HCT116 (cell line): Measurements from ENCODE around the gene TGFBR3. TPM values are rescaled to one million over a fixed set of nuclear protein-coding genes. Genes with fewer than 3 reads are reported as not detected.

ENCODE experiments used
- ATAC-seq: fragments of 200-7000 bp; cut with Tn5 transposase; 2 replicates; pipeline ENCODE4 v1.9.1; 2020; ENCODE audit warnings: mild to moderate bottlenecking, moderate library complexity
- BruUV-seq: library from RNA; stranded (reverse); fragments of 400-500 nt; replicated peaks from 2 replicates; lab custom pipeline; 2021; lab: Mats Ljungman, UMichigan
- CTCF ChIA-PET: fragments of 300-600 bp; sonication (Branson Sonifier 250); formaldehyde crosslinking; loops from one replicate; lab custom pipeline; 2021; ENCODE audit warnings: antibody characterized with exemption; lab: Charles Lee
- POLR2A ChIA-PET: fragments of 300-600, 350-600 bp; sonication (Branson Sonifier 250); formaldehyde crosslinking; loops from one replicate; lab custom pipeline; 2021; ENCODE audit warnings: antibody characterized with exemption; lab: Charles Lee
- RAD21 ChIA-PET, 2 experiments: fragments of 300-600 bp; sonication (Branson Sonifier 250); formaldehyde crosslinking; loops; one replicate each; lab custom pipeline; 2023; ENCODE audit warnings: low total read pairs in 2 of 2; ENCODE audit not compliant: uncharacterized antibody in 2 of 2, unreplicated experiment in 2 of 2, low non-redundant PET in 1 of 2; lab: Charles Lee
- DNase-seq: peaks from one replicate; pipeline ENCODE4 v3.0.0-alpha.2; 2010; ENCODE audit warnings: low read depth, low spot score
- H2AFZ ChIP-seq: fragments of 200-600 bp; shearing (Covaris generic), sonication (generic); 2 replicates; pipeline ENCODE4 v1.6.1; 2017; ENCODE audit warnings: low read depth, mixed run types, mixed read lengths, antibody characterized with exemption, low read length; ENCODE audit not compliant: poor library complexity, severe bottlenecking
- H3K27ac ChIP-seq: 2 replicates; pipeline ENCODE4 v1.5.1; 2012; ENCODE audit warnings: low read depth, low read length
- H3K27me3 ChIP-seq: fragments of 200-600 bp; sonication (generic); 2 replicates; pipeline ENCODE4 v1.6.1; 2016; ENCODE audit warnings: mixed run types, low read length, mixed read lengths; ENCODE audit not compliant: insufficient read depth
- H3K36me3 ChIP-seq, 2 experiments: fragments of 200-500 bp in 1 of 2; fragments of 200-600 bp in 1 of 2; sonication (Bioruptor generic) in 1 of 2; sonication (generic) in 1 of 2; 2 replicates each; pipeline versions ENCODE4 v1.5.1 to v1.6.1; 2014 to 2016; ENCODE audit warnings: low read length in 2 of 2, inconsistent platforms in 1 of 2, mixed read lengths in 1 of 2, mixed run types in 1 of 2; ENCODE audit not compliant: insufficient read depth in 2 of 2, control insufficient read depth in 1 of 2
- H3K4me1 ChIP-seq, 2 experiments: fragments of 200-600 bp in 1 of 2; sonication (generic) in 1 of 2; 2 replicates each; pipeline versions ENCODE4 v1.5.1 to v1.6.1; 2012 to 2017; ENCODE audit warnings: low read length in 2 of 2, inconsistent platforms in 1 of 2, mild to moderate bottlenecking in 1 of 2, mixed read lengths in 1 of 2, mixed run types in 1 of 2, moderate library complexity in 1 of 2; ENCODE audit not compliant: insufficient read depth in 2 of 2, control insufficient read depth in 1 of 2
- H3K4me2 ChIP-seq: fragments of 200-600 bp; sonication (generic); 2 replicates; pipeline ENCODE4 v1.6.1; 2017; ENCODE audit warnings: mixed run types, low read length, mixed read lengths
- H3K4me3 ChIP-seq, 2 experiments: fragments of 200-600 bp in 1 of 2; sonication (generic) in 1 of 2; replicated peaks in 1 of 2; 2 replicates each; pipeline ENCODE4 v1.5.1; 2011 to 2016; ENCODE audit warnings: low read length in 2 of 2, control low read depth in 1 of 2, low read depth in 1 of 2, mild to moderate bottlenecking in 1 of 2, mixed read lengths in 1 of 2, mixed run types in 1 of 2
- H3K79me2 ChIP-seq: fragments of 200-600 bp; sonication (generic); 2 replicates; pipeline ENCODE4 v1.6.1; 2017; ENCODE audit warnings: mild to moderate bottlenecking, mixed run types, low read length, moderate library complexity, mixed read lengths; ENCODE audit not compliant: insufficient read depth
- H3K9ac ChIP-seq: fragments of 200-600 bp; sonication (generic); 2 replicates; pipeline ENCODE4 v1.6.1; 2016; ENCODE audit warnings: low read length, mixed read lengths
- H3K9me2 ChIP-seq: fragments of 200-600 bp; sonication (generic), shearing (Covaris generic); 2 replicates; pipeline ENCODE4 v1.6.1; 2017; ENCODE audit warnings: mixed run types, mild to moderate bottlenecking, moderate library complexity; ENCODE audit not compliant: insufficient read depth
- H3K9me3 ChIP-seq, 2 experiments: fragments of 200-500 bp in 1 of 2; fragments of 200-600 bp in 1 of 2; sonication (Bioruptor generic) in 1 of 2; sonication (generic) in 1 of 2; 2 replicates each; pipeline ENCODE4 v1.6.1; 2014 to 2017; ENCODE audit warnings: low read length in 2 of 2, mixed read lengths in 2 of 2, inconsistent platforms in 1 of 2, low read depth in 1 of 2, mild to moderate bottlenecking in 1 of 2, mixed run types in 1 of 2, moderate library complexity in 1 of 2; ENCODE audit not compliant: control insufficient read depth in 1 of 2, insufficient read depth in 1 of 2
- H4K20me1 ChIP-seq: fragments of 200-600 bp; sonication (generic), shearing (Covaris generic); 2 replicates; pipeline ENCODE4 v1.6.1; 2017; ENCODE audit warnings: mixed run types, mild to moderate bottlenecking, moderate library complexity; ENCODE audit not compliant: insufficient read depth
- ELF1 ChIP-seq: IDR thresholded peaks from 2 replicates; pipeline ENCODE4 v1.6.1; 2012; ENCODE audit warnings: low read depth, borderline replicate concordance
- EZH2phosphoT487 ChIP-seq: fragments of 200-600 bp; IDR thresholded peaks from 2 replicates; pipeline ENCODE4 v1.6.1; 2018; ENCODE audit warnings: antibody characterized with exemption, borderline replicate concordance
- FOSL1 ChIP-seq: IDR thresholded peaks from 2 replicates; pipeline ENCODE4 v1.6.1; 2012; ENCODE audit warnings: low read depth
- POLR2AphosphoS5 ChIP-seq: IDR thresholded peaks from 2 replicates; pipeline ENCODE4 v1.6.1; 2011; ENCODE audit warnings: mild to moderate bottlenecking, low read depth, low read length, moderate library complexity
- RAD21 ChIP-seq: IDR thresholded peaks from 2 replicates; pipeline ENCODE4 v1.6.1; 2012; ENCODE audit warnings: low read depth, mild to moderate bottlenecking
- SIN3A ChIP-seq: IDR thresholded peaks from 2 replicates; pipeline ENCODE4 v1.6.1; 2012; ENCODE audit warnings: low read depth
- SP1 ChIP-seq: IDR thresholded peaks from 2 replicates; pipeline ENCODE4 v1.6.1; 2012; ENCODE audit warnings: low read depth
- YY1 ChIP-seq: IDR thresholded peaks from 2 replicates; pipeline ENCODE4 v1.6.1; 2011; ENCODE audit warnings: low read length, low read depth, moderate library complexity, mild to moderate bottlenecking; ENCODE audit not compliant: insufficient replicate concordance; ENCODE audit errors: extremely low read depth
- ZNF274 ChIP-seq: fragments of 200-500 bp; sonication (Bioruptor generic); IDR thresholded peaks from 2 replicates; pipeline ENCODE4 v1.6.1; 2014; ENCODE audit warnings: mild to moderate bottlenecking, low read depth, low read length, inconsistent platforms
- intact Hi-C: fragments of 100-400 bp; cut with micrococcal nuclease; formaldehyde crosslinking; loops from 2 replicates; pipeline ENCODE4 v1.10.0; 2022
- total RNA-seq: library from RNA; stranded (reverse); gene quantifications from one replicate; pipeline ENCODE4 v1.2.1, GENCODE V29; 2021; ENCODE audit not compliant: unreplicated experiment
- TF ChIP-seq, protein P1 (sequence below), 3 experiments: fragments of 200-600 bp in 1 of 3; sonication (generic) in 1 of 3; IDR thresholded peaks in 2 of 3; conservative IDR thresholded peaks in 1 of 3; 2 replicates each; pipeline ENCODE4 v1.5.1; 2012 to 2017; ENCODE audit warnings: low read depth in 2 of 3, low read length in 2 of 3, antibody characterized with exemption in 1 of 3, borderline replicate concordance in 1 of 3, control low read depth in 1 of 3, mild to moderate bottlenecking in 1 of 3, mixed read lengths in 1 of 3, mixed run types in 1 of 3, moderate library complexity in 1 of 3; ENCODE audit not compliant: insufficient read depth in 1 of 3
- TF ChIP-seq, protein P2 (sequence below): IDR thresholded peaks from 2 replicates; pipeline ENCODE4 v1.6.1; 2012; ENCODE audit warnings: low read depth

Gene TGFBR3
- total RNA-seq, 1 experiment from 2014 or later: 7.1 TPM

DNA sequence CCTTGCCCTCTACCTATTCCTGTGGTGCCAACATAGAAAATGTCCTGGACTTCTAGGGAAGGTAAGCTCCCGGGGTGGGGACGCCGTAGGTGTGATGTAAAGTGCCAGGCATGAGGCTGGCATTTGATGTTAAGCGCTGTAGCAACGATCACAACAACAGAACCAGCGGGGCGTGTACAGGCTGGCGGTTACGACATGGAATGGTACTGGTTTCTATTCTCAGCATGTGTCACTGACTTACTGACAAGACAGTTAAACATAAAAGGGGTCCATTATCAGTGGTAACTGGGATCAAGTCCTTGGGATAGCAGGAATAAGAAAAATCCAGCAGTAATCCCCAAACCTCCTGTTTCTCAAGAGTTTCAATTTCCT lies 58.9 kb downstream of the TGFBR3 start:
- RAD21 ChIA-PET: no interaction called here

More for the DNA sequence above, 58.9 kb downstream of the TGFBR3 start:
- Histone ChIP-seq H3K4me2 (no peak overlapping the region), H3K27me3 (no peaks in the 10 kb centered on the region), H3K79me2 (no peaks in the 10 kb centered on the region), H3K9me2 (no peaks in the 10 kb centered on the region), H2AFZ (no peak overlapping the region), H3K27ac (no peak overlapping the region), H3K4me1 (no peaks in the 10 kb centered on the region; a peak in 1 of 4 replicates), H3K36me3 (no peaks in the 10 kb centered on the region), H3K4me3 (no peak overlapping the region), H4K20me1 (no peaks in the 10 kb centered on the region), H3K9ac (no peak overlapping the region)
- CTCF ChIA-PET: no interaction called here
- ATAC-seq: no peak
- POLR2A ChIA-PET: no interaction called here
- intact Hi-C loops: no loop called here
- no peak for DNase-seq
- no TSS peak for BruUV-seq
- TF ChIP-seq, protein P1, sequence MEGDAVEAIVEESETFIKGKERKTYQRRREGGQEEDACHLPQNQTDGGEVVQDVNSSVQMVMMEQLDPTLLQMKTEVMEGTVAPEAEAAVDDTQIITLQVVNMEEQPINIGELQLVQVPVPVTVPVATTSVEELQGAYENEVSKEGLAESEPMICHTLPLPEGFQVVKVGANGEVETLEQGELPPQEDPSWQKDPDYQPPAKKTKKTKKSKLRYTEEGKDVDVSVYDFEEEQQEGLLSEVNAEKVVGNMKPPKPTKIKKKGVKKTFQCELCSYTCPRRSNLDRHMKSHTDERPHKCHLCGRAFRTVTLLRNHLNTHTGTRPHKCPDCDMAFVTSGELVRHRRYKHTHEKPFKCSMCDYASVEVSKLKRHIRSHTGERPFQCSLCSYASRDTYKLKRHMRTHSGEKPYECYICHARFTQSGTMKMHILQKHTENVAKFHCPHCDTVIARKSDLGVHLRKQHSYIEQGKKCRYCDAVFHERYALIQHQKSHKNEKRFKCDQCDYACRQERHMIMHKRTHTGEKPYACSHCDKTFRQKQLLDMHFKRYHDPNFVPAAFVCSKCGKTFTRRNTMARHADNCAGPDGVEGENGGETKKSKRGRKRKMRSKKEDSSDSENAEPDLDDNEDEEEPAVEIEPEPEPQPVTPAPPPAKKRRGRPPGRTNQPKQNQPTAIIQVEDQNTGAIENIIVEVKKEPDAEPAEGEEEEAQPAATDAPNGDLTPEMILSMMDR (IDR thresholded peaks at IDR 0.05 in 2 of 3, conservative IDR thresholded peaks at IDR 0.05 in 1 of 3; ENCODE audit: borderline replicate concordance in 1 of 3, insufficient read depth in 1 of 3, low read depth in 2 of 3, low read length in 2 of 3): no peak
- TF ChIP-seq ZNF274 (no peak), RAD21 (no peak), YY1 (no peak), SIN3A (no peak), SP1 (no peak), POLR2AphosphoS5 (no peak), EZH2phosphoT487 (no peak), ELF1 (no peak), FOSL1 (no peak)
- TF ChIP-seq, protein P2, sequence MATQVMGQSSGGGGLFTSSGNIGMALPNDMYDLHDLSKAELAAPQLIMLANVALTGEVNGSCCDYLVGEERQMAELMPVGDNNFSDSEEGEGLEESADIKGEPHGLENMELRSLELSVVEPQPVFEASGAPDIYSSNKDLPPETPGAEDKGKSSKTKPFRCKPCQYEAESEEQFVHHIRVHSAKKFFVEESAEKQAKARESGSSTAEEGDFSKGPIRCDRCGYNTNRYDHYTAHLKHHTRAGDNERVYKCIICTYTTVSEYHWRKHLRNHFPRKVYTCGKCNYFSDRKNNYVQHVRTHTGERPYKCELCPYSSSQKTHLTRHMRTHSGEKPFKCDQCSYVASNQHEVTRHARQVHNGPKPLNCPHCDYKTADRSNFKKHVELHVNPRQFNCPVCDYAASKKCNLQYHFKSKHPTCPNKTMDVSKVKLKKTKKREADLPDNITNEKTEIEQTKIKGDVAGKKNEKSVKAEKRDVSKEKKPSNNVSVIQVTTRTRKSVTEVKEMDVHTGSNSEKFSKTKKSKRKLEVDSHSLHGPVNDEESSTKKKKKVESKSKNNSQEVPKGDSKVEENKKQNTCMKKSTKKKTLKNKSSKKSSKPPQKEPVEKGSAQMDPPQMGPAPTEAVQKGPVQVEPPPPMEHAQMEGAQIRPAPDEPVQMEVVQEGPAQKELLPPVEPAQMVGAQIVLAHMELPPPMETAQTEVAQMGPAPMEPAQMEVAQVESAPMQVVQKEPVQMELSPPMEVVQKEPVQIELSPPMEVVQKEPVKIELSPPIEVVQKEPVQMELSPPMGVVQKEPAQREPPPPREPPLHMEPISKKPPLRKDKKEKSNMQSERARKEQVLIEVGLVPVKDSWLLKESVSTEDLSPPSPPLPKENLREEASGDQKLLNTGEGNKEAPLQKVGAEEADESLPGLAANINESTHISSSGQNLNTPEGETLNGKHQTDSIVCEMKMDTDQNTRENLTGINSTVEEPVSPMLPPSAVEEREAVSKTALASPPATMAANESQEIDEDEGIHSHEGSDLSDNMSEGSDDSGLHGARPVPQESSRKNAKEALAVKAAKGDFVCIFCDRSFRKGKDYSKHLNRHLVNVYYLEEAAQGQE: no peak
- TF ChIP-seq, all 23 proteins: peak for 0
- no peaks in the 10 kb centered on the region for H3K9me3 ChIP-seq
